Effector memory CD8-positive, alpha-beta T cell (primary cell): Measurements from ENCODE around the gene ADAM22.

Source experiments
- ATAC-seq: fragments of 150-1000 bp; cut with Tn5 transposase; replicated peaks from 2 replicates; pipeline ENCODE4 v1.10.0; 2021; ENCODE audit warnings: mild to moderate bottlenecking, moderate library complexity
- DNase-seq, 3 experiments: peaks; one replicate each; pipeline ENCODE4 v3.0.0; 2021
- H3K27ac Mint-ChIP-seq, 2 donors: one replicate each; pipeline ENCODE4 v1.8.0; 2022; ENCODE audit warnings: mild to moderate bottlenecking in 2 of 2, mixed read lengths in 2 of 2, moderate library complexity in 2 of 2
- H3K27me3 Mint-ChIP-seq, 2 donors: one replicate each; pipeline ENCODE4 v1.8.0; 2022; ENCODE audit warnings: mixed read lengths in 2 of 2
- H3K36me3 Mint-ChIP-seq: one replicate; pipeline ENCODE4 v1.8.0; 2022; ENCODE audit warnings: mild to moderate bottlenecking, moderate library complexity, mixed read lengths; ENCODE audit not compliant: insufficient read depth
- H3K4me1 Mint-ChIP-seq, 2 donors: one replicate each; pipeline ENCODE4 v1.8.0; 2022; ENCODE audit warnings: low read depth in 2 of 2, mixed read lengths in 2 of 2
- H3K4me3 Mint-ChIP-seq, 2 donors: one replicate each; pipeline ENCODE4 v1.8.0; 2022; ENCODE audit warnings: mild to moderate bottlenecking in 2 of 2, mixed read lengths in 2 of 2, moderate library complexity in 2 of 2
- H3K9me3 Mint-ChIP-seq, 2 donors: one replicate each; pipeline ENCODE4 v1.8.0; 2022; ENCODE audit warnings: mixed read lengths in 2 of 2

The ADAM22 gene

DNA sequence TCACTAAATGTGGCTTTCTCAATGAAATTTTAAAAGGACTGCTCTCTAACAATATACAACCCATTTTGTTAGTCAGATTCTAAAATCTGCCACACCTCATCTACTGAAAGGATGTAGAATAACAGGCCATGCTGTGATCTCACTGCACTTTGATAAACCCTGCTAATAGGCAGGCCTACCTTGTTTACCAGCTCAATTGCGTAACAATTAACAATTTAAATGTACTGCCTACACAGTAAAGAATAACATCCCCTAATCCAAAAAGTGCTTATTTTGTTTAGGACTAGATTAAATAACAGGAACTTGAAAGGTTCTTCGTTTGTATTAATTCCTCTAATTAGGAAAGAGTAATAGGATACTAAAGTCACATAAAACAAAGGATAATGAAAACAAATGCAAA, 281.2 kb downstream of the ADAM22 start:
- Mint-ChIP-seq H3K27me3 (no peaks in the 10 kb centered on the region), H3K36me3 (peaks cover 19% of the 10 kb centered on the region), H3K9me3 (no peaks in the 10 kb centered on the region), H3K27ac (no peak overlapping the region), H3K4me3 (no peak overlapping the region), H3K4me1 (peaks cover 30 to 48% of the 10 kb centered on the region in 2 donors)
- no peak for DNase-seq
- no peak for ATAC-seq

DNA sequence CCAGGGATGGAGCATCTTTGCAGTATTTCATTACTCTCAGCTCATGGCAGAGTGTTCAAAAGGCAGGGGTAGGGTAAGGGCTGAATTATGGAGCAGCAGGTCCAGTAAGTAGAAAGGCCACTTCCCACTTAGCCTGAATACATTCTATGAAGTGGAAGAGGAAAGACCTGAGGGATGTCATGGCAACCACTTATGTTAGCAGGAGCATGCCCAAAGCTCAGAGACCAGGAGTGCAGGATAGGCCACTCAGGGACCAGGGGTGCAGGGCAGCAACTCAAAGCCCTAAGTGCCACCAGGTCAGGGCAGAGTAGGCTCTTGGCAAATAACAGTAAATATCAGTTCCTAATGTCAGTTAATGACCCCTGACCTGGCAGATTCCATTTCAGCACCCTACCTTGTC, 282.2 kb downstream of the ADAM22 start:
- ATAC-seq, result no peak
- Mint-ChIP-seq H3K4me1 (peaks cover 34 to 55% of the 10 kb centered on the region in 2 donors), H3K27me3 (no peaks in the 10 kb centered on the region), H3K4me3 (no peak overlapping the region), H3K9me3 (no peaks in the 10 kb centered on the region), H3K36me3 (peaks cover 11% of the 10 kb centered on the region), H3K27ac (peak overlapping the region; percentile 49 to 67)
- no peak for DNase-seq

DNA sequence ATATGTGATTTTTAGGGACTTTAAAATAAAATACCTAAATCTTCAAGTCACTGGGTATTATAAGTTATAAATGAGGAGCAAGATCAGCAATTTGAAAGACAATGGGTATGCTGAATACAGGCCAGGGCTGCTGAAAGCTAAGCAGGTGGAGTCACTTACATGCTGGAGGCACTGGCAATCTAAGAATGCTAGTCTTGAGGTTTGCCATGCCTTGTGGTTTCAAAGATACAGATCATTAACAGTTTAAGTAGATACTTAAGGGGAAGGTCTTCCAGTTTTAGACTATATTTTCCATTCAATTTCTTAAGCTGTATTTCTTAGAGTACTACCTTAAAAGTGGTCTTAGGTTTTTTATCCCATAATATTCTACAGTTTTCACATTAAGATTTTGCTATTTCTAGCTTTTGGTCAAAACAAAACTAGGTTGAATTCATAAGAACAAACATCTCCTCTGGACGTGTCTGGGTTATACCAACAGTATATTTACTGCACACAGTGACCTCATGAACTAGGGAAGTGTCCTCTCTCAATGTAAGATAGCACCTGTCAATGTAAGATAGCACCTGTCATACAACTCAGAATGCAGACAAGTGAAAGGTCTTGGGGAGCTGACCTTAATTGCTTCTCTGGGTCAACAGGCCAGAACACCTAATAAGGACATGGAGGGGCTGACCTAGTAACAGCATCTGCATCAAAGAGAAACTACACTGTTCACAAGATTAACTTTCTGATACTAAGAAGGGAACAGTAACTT, 283.8 kb downstream of the ADAM22 start:
- ATAC-seq, result peak; percentile 11
- peaks cover 35 to 55% of the 10 kb centered on the region in 2 donors for H3K4me1 Mint-ChIP-seq

DNA sequence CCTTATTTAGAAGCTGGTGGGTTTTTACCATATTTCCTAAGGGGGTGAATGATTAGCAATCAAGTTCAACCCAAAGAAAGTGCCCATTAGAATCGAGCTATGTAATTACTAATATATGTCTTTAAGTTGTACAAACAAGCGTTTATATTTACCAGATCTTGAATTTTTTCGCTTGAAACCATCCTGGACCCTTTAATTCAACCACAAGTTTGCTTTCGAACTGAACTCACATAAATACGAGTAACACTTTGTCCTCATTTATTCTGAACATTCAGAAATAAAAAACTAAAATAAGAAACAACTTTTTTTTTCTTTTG, 284.3 kb downstream of the ADAM22 start:
- no peaks in the 10 kb centered on the region for H3K9me3 Mint-ChIP-seq
- DNase-seq (no peak), ATAC-seq (no peak)
- peaks cover 7% of the 10 kb centered on the region for H3K36me3 Mint-ChIP-seq
- peak overlapping the region; percentile 97 for H3K4me3 Mint-ChIP-seq
- peak overlapping the region; percentile 96 to 98 for H3K27ac Mint-ChIP-seq
- peaks cover 30 to 50% of the 10 kb centered on the region in 2 donors for H3K4me1 Mint-ChIP-seq
- H3K27me3 Mint-ChIP-seq, result no peaks in the 10 kb centered on the region

More for the DNA sequence above, 283.8 kb downstream of the ADAM22 start:
- Mint-ChIP-seq H3K9me3 (no peaks in the 10 kb centered on the region), H3K4me3 (peak overlapping the region; percentile 97), H3K27ac (peak overlapping the region; percentile 96 to 98), H3K27me3 (no peaks in the 10 kb centered on the region), H3K36me3 (peaks cover 10% of the 10 kb centered on the region)
- no peak for DNase-seq

DNA sequence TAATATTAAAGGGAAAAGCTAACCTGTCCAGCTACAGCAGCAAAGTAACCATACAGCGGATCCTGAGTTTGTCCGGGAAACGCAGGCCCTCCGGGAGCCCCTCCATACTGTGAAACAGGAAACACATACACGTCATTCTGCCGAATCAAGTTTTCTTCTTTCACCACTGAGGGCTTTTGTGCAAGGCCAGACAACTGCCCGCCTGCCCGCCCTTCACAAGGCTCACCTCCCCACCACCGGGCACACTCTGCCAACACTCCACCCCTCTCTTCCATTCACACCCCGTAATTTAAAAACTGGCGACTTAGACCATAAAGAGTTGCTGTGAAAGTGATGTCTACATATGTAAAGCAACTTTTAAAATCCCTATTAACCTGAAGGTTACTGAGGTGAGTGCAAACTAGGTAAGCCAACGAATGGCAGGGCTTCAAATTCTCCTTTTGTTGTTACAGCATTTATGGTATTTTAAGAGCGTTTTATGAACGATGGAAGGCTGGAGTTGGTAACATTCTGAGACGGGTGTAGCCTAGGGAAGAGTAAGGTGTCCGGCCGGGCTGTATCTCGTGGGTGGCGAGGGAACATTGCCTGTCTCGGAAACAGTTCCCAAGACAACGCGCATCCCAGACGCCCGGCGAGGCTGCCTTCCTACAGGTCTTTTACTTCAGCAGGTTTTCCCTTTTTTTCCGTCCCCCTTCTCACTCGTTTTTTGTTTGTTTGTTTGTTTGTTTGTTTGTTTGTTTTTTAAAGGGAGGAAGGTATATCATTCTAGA, 285.0 kb downstream of the ADAM22 start:
- H3K4me1 Mint-ChIP-seq, result peaks cover 27 to 45% of the 10 kb centered on the region in 2 donors
- DNase-seq (peak; percentile 19 to 31 (median 20)), ATAC-seq (peak; percentile 19)
- peak overlapping the region; percentile 96 to 98 for H3K27ac Mint-ChIP-seq
- peak overlapping the region; percentile 97 for H3K4me3 Mint-ChIP-seq
- no peaks in the 10 kb centered on the region for H3K27me3 Mint-ChIP-seq
- no peaks in the 10 kb centered on the region for H3K9me3 Mint-ChIP-seq
- H3K36me3 Mint-ChIP-seq, result peaks cover 7% of the 10 kb centered on the region

DNA sequence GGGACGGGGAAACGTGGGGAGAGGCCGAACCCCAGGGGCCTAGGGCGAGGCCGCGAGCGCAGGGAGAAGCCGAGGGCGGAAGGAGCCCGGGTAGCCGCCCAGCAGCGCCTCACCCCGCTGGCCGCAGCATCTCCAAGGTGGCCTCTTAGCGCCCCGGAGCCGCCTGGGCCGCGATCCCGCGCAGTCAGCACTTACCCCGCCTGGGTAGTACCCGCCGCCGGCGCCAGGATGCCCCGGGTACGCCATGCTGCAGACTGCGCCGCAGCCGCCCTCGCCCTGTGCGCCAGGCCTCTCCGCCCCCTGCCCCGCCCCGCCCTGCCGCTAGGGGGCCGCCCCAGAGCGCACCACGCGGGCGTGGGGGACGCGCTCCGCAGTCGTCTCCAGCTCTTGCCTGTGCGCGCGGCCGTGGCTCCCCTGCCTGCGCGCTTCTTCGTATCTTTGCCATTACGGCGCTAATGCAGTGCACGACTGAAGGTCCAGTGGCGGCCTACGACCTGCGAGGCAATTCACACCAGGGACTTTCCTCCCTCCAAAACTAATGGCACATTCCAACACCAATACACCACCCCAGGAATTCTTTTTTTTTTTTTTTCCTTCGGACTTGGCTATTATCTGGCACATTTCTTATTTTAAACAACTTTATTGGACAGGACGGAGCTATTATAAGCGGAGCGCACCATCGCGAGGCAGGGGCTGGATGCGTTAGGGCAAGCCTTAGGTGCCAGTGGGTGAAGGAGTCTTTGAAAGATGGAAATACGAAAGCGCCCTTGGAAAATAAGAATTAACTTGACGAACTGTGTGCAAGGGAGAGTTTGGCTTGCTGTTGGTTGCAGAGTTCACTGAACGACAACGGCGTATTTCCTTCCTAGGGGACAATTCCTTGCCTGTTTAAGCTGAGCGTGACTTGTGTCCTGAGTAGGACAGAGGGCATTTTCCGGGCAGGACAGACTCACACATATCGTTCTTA, 286.0 kb downstream of the ADAM22 start, which contains the start of gene SRI:
Gene SRI, minus strand, starts transcription at position 258 of the 967 bp plus-strand sequence. Its CDS starts 12 bp downstream, at position 246.
- H3K27ac Mint-ChIP-seq, result peak within 1 kb of the TSS; percentile 96 to 98
- H3K4me1 Mint-ChIP-seq, result peaks cover 25 to 37% of the 10 kb centered on the region in 2 donors
- ATAC-seq (peak; percentile 91), DNase-seq (peak; percentile 87 to 94 (median 92))
- H3K9me3 Mint-ChIP-seq, result no peaks in the 10 kb centered on the region
- no peaks in the 10 kb centered on the region for H3K27me3 Mint-ChIP-seq
- peak within 1 kb of the TSS; percentile 97 for H3K4me3 Mint-ChIP-seq
- H3K36me3 Mint-ChIP-seq, result peaks cover 4% of the 10 kb centered on the region

DNA sequence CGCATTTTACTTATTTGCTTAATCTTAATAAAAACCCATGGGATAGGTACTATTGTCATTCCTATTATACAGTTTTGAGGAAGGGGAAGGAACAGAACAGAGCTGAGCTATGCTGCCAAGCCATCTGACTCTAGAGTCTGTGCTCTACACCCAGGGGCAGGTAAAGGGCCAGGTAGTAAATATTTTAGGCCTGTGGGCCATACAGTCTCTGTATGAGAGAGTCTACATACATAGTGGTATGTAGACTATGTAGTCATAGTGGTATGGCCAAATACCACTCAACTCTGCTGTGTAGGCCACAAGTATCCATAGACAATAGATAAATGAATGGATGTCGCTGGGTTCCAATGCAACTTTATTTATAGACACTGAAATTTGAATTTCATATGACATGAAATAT, 289.2 kb downstream of the ADAM22 start:
- H3K4me3 Mint-ChIP-seq, result no peak overlapping the region
- no peaks in the 10 kb centered on the region for H3K9me3 Mint-ChIP-seq
- H3K27me3 Mint-ChIP-seq, result peaks cover under 1 to 1% of the 10 kb centered on the region in 2 donors
- peaks cover 14 to 24% of the 10 kb centered on the region in 2 donors for H3K4me1 Mint-ChIP-seq
- ATAC-seq (no peak), DNase-seq (no peak)
- peaks cover 4% of the 10 kb centered on the region for H3K36me3 Mint-ChIP-seq
- H3K27ac Mint-ChIP-seq, result no peak overlapping the region

GRCh38 chr7:88224601-88225275, 290.7 kb downstream of the ADAM22 start:
- Mint-ChIP-seq H3K27ac (no peak overlapping the region), H3K9me3 (no peaks in the 10 kb centered on the region), H3K36me3 (peaks cover 4% of the 10 kb centered on the region), H3K4me1 (peaks cover 8 to 12% of the 10 kb centered on the region in 2 donors), H3K4me3 (no peak overlapping the region), H3K27me3 (peaks cover 9% of the 10 kb centered on the region in 2 donors)
- DNase-seq, result no peak
- ATAC-seq, result no peak

DNA sequence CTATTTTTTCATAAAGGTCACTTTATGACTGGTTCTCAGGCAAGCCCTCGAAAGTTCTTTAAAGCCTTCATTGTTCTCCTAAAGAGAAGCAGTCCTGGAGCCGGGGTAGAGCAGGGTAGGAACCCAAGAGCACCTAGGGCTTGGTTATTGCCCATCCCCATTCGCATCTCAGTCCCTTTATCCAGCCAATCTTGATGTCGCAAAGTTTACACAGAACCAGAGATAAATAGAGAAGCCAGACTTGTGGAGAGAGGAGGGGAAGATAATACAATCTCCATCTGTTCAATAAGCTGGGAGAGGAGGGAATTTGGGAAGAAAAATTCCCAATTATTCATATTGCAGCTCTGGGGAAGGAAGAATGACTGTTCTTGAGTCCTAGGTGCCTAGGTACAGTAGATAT, 292.1 kb downstream of the ADAM22 start:
- Mint-ChIP-seq H3K27ac (no peak overlapping the region), H3K4me1 (peaks cover 2% of the 10 kb centered on the region in 2 donors), H3K36me3 (no peaks in the 10 kb centered on the region), H3K4me3 (no peak overlapping the region), H3K27me3 (peaks cover 11 to 20% of the 10 kb centered on the region in 2 donors), H3K9me3 (no peaks in the 10 kb centered on the region)
- no peak for DNase-seq
- no peak for ATAC-seq

GRCh38 chr7:88226886-88227516, 292.9 kb downstream of the ADAM22 start:
- H3K27ac Mint-ChIP-seq, result no peak overlapping the region
- ATAC-seq (no peak), DNase-seq (no peak)
- H3K9me3 Mint-ChIP-seq, result no peaks in the 10 kb centered on the region
- H3K27me3 Mint-ChIP-seq, result peaks cover 19 to 25% of the 10 kb centered on the region in 2 donors
- H3K4me3 Mint-ChIP-seq, result no peak overlapping the region
- no peaks in the 10 kb centered on the region for H3K4me1 Mint-ChIP-seq
- H3K36me3 Mint-ChIP-seq, result no peaks in the 10 kb centered on the region

DNA sequence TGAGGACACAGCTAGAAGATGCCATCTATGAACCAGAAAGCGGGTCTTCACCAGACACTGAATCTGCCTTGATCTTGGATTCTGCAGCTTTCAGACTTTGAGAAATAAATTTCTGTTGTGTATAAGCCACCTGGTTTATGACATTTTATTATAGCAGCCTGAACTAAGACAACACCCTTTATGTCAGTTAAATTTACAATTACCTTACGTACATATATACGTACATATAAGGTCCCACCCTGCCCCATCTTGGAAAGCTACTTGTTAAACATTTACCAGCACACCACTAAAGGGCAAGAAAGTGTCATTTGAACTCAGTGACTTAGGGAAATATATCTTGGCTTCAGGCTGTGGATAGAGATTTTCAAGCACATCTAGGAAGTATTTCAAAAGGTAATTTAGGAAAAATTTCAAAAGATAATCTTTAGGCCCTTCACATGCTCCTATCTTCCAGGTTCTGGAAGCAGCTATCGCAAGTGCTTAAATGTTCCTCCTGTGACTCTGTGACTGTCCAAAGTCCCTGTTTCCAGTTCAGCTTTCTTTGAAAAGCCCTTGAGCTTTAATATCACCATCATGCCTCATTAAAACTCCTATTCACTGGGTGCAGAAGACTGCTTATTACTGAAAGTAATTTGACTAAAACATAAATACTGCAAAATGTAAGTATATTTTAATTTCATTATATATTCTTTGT, 295.4 kb downstream of the ADAM22 start:
- H3K4me3 Mint-ChIP-seq, result no peak overlapping the region
- DNase-seq, result no peak
- H3K27me3 Mint-ChIP-seq, result peaks cover 24 to 25% of the 10 kb centered on the region in 2 donors
- no peaks in the 10 kb centered on the region for H3K4me1 Mint-ChIP-seq
- H3K36me3 Mint-ChIP-seq, result no peaks in the 10 kb centered on the region
- H3K27ac Mint-ChIP-seq, result no peak overlapping the region
- no peaks in the 10 kb centered on the region for H3K9me3 Mint-ChIP-seq
- ATAC-seq, result no peak

DNA sequence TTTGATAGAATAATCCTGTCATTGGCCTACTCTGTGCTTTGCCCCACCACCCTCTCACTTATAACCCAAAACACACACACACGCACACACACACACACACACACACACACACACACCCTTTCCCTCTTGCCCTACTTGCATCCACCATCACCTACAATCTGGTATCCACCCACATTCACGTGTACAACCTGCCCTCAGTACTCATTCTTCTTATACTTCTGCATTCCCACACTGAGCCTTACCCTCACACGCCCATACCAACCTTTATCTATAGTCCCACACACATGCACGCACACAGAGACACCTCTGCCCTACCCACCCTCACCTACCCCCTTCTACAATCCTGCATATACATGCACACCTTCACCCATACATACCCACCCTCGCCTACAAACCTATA, 296.6 kb downstream of the ADAM22 start:
- no peaks in the 10 kb centered on the region for H3K4me1 Mint-ChIP-seq
- no peak overlapping the region for H3K27ac Mint-ChIP-seq
- no peak overlapping the region for H3K4me3 Mint-ChIP-seq
- no peaks in the 10 kb centered on the region for H3K9me3 Mint-ChIP-seq
- peaks cover 33 to 35% of the 10 kb centered on the region in 2 donors for H3K27me3 Mint-ChIP-seq
- no peaks in the 10 kb centered on the region for H3K36me3 Mint-ChIP-seq
- ATAC-seq (no peak), DNase-seq (no peak)
